HG03066 (cell line): Measurements from ENCODE around the gene SEC16A.

Source experiments
- ATAC-seq: cut with Tn5 transposase; IDR thresholded peaks from one replicate; pipeline ENCODE4 v1.9.1; 2021; ENCODE audit warnings: low read depth; ENCODE audit not compliant: unreplicated experiment

SEC16A gene

GRCh38 chr9:136443687-136444086, 39.2 kb downstream of the SEC16A start:
- ATAC-seq = no peak

DNA sequence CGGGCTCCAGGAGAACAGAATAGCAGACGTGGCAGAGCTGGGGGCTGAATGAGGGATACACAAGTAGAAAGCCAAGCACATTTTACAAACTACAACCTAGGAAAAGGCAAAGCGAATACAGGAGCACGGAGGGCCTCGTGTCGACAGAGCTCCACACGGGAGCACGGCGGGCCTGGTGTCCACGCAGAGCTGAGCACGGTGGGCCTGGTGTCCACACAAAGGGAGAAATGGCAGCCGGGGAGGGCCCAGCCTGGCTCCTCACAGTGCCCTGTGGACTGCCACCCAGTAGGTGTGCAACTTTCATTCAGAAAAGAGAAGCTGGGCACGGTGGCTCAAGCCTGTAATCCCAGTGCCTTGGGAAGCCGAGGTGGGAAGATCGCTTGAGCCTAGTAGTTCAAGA, 39.8 kb downstream of the SEC16A start:
- no peak for ATAC-seq

GRCh38 chr9:136442265-136442664, 40.6 kb downstream of the SEC16A start:
- ATAC-seq = no peak

DNA sequence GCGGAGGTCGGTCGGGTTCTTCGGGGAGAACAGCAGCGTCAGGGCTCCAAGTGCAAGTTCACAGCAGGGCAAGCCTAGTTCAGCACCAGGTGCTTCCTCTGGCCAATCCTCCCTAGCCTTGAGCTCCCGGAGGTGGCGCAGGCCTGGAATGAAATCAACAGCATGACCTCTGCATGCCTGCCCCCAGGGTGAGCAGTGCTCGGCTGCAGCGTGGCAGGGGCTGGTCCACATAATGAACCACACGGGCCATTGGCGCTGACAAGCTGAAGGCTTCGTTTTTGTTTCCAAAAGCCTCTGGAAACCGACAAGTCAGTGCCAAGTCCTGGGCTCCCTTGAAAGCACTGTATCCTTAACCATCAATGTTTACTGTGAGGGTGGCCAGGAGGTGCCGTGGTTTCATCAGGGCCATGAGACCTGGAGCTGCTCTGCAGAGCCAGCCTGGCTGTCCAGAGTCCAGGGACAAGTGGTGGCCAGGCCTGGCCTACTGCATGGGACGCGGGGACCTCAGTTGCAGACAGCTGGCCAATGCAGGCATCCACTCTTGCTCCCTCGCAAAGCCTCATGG, 41.1 kb downstream of the SEC16A start:
- no peak for ATAC-seq

- no peak for ATAC-seq
These were observed 41.6 kb downstream of the SEC16A start for GRCh38 chr9:136441191-136441680.

GRCh38 chr9:136439481-136440408, 43.1 kb downstream of the SEC16A start, which contains the start of gene INPP5E:
Gene INPP5E (minus strand): TSS chr9:136439845. CDS start chr9:136439419, 426 bp downstream.
- ATAC-seq = peak; percentile 45

GRCh38 chr9:136438548-136439480, 44.0 kb downstream of the SEC16A start:
- peak; percentile 52 for ATAC-seq

GRCh38 chr9:136437839-136438547, 44.8 kb downstream of the SEC16A start:
- ATAC-seq = no peak

DNA sequence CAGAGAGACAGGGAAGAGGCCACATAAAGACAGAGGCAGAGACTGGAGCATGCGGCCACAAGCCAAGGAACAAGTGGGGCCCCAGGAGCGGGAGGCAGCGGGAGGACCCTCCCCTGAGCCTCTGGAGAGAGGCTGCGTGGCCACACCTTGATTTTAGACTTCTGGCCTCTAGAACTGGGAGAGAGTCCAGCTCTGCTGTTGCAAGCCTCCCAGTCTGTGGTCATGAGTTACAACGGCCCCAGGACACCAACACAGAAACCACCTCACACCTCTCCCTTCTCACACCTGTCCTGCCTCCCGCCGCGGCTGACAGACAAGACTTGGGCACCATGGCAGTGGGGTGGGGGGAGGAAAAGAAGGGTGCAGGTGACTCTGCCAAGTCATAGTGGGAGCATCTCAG, 45.4 kb downstream of the SEC16A start:
- no peak for ATAC-seq

- no peak for ATAC-seq
These were observed 46.7 kb downstream of the SEC16A start for GRCh38 chr9:136436055-136436634.

DNA sequence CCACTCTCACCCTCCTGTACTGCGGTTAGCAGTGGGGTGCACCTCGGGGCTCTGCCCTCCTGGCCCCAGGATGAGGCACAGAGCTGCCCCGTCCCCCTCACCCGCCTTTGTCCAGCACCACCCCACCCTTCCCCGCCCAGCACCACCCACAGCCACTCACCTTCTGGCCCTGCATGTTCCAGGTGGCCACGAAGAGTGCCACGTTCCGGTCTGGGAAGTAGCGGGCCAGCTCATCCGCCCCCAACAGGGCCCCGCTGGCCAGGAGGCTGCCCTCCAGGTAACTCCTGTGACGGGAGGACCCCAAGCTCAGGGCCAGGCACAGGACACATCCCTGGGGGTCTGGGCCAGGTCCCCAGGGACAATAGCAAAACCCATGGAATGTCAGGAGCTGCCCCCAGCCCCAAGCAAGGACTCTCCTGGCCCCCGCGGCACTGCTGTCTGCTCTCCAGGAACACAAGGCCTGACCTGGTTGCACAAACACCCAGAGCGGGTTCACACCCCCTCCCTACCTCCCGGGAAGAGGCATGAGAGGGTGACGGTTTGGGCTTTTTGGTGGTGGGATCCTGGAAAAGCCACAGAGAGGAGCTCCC, 48.2 kb downstream of the SEC16A start:
- ATAC-seq = no peak

DNA sequence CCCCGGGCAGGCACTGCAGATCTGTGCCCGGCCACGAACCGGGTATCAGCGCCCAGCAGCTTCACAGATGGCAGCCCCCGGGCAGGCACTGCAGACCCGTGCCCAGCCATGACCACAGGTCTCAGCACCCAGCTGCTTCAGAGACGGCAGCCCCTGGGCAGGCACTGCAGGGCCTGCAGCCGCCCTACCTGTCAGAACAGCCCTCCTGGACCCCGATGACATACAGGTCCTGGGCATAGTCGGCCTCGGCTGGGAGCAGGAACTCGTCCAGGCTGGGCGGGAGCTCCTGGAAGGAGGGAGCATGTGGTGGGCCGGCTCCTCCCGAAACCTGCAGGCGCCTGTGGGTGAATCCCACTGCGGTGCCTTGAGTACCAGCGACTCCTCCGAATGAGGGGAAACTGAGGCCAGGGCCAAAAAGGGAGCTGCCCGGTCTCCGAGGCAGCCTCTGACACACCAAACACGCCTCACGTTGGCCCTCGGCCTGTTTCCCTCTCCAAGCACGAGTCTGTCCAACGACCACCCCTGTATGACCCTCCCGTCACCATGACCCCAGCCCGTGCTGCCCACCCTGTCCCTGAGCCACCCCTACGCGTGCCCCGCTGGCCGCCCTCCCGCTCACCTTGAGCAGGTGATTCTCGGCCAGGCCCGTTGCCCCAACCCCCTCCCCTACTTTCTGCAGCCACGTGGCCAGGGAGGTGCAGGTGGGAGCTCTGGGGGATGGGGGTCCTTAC, 48.8 kb downstream of the SEC16A start:
- no peak for ATAC-seq

DNA sequence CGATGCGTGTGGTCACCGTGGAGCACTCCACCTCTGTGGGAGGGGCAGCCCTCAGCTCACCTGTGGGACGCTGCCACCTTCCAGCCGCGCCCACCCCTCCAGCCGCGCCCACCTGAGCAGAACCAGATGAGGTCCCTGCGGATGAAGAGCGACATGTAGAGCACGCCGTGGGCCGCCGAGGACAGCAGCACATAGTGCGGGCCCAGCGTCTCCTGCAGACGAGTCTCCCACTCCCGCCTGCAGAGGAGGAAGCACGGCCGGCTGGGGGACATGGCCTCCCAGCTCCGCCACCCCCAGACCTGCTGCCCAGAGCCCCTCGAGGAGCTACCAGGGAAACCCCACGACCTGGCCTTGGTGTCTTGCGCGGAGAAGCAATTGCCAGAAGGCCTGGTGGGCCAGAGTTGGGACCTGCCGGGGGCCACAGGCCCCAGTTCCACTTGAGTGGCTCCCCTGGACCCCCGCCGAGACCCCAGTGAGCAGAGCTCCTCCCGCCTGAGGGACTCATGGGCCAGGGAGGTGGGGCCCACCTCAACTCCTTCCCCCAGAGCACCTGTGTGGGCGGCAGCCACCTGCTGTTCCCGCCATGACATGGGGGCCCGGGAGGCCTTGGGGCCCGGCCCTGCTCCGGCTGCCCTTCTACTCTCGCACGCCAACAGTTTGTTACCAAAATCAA, 49.7 kb downstream of the SEC16A start:
- no peak for ATAC-seq

GRCh38 chr9:136432591-136432990, 50.2 kb downstream of the SEC16A start:
- no peak for ATAC-seq

- no peak for ATAC-seq
These were observed 51.0 kb downstream of the SEC16A start for GRCh38 chr9:136431782-136432350.

- no peak for ATAC-seq
These were observed 52.1 kb downstream of the SEC16A start for GRCh38 chr9:136430588-136431234.
